Motor neuron (in vitro differentiated cells): Measurements from ENCODE around the gene VPS50. TPM values are rescaled to one million over a fixed set of nuclear protein-coding genes. Genes with fewer than 3 reads are reported as not detected.
"Not testable (repeated sequence)": the region's sequence is repeated elsewhere in the genome, so short reads cannot be mapped to it uniquely, and the experiment has no call there.

Experiments used
- ATAC-seq, 8 experiments: fragments of 200-7000 bp; cut with Tn5 transposase; replicated peaks in 6 of 8; 2 replicates each; pipeline ENCODE4 v1.8.0; 2021; ENCODE audit warnings: mild to moderate bottlenecking in 8 of 8, moderate library complexity in 8 of 8
- H3K27ac ChIP-seq, 2 donors: fragments of 250-450 bp; sonication (Bioruptor Pico); 2 replicates each; pipeline ENCODE4 v1.9.0; 2021; ENCODE audit warnings: antibody characterized with exemption in 2 of 2, mild to moderate bottlenecking in 2 of 2, moderate library complexity in 1 of 2
- H3K4me1 ChIP-seq, 2 donors: fragments of 250-450 bp; sonication (Bioruptor Pico); replicated peaks in 1 of 2; 2 replicates each; pipeline ENCODE4 v1.6.1; 2021; ENCODE audit warnings: antibody characterized with exemption in 2 of 2, mild to moderate bottlenecking in 2 of 2, moderate library complexity in 1 of 2
- H3K4me3 ChIP-seq, 5 donors: fragments of 250-450 bp; sonication (Bioruptor Pico); 2 replicates each; pipeline ENCODE4 v1.9.0; 2021; ENCODE audit warnings: antibody characterized with exemption in 5 of 5, mild to moderate bottlenecking in 5 of 5, moderate library complexity in 4 of 5
- WGBS, 10 experiments: fragments of 450-650 bp; shearing (Covaris generic); methylation state at CpG; one replicate each; pipeline ENCODE4 v1.0.0; 2022; 5-methylcytosine and 5-hydroxymethylcytosine counted together
- in situ Hi-C, 9 experiments: fragments of 400-800 bp; cut with MboI; loops; one replicate each; pipeline ENCODE4 v1.15.0; 2021; ENCODE audit warnings: low sequenced_read_pairs in 9 of 9, low pct_unique_long_range_greater_than_20kb in 2 of 9; ENCODE audit not compliant: unreplicated experiment in 9 of 9
- total RNA-seq, 8 experiments: library from RNA; unstranded; fragments of 300-600 nt; gene quantifications; 2 replicates each; pipeline versions ENCODE4 v1.2.3 to v1.2.4, GENCODE V29; 2022

VPS50 gene
- total RNA-seq, 8 experiments from 2014 or later: 17.5 to 28.7 (median 21.3) TPM

DNA sequence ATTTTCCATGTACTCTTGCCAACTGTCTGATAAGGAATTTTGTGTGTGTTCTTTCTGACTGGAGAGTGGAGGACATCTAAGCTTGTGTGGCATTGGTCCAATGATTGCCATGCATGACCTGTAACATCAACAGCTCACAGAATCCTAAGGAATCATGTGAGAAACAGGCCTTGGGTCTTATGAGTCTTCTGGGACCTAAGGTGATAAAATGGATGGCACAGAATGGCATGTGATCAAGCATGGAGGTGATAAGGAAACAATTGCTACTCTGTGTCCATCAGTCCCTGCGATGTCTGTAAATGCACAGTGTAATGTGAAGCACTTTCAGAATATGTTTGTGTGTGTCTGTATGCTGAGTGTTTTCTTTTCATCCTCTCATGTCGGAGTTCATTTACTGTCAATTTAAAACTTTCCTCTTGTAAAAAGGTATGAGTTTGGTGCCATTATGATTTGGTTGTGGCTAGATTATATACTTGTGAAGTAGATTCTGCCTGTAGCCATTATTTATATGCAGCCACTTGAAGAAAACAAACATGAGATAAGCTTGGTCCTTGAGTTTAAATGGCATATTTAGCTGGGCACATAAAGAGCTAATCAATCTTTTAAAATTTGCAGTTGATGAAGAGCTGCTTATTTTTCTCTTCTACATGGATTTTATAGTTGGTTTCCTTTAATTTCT is 127.5 kb downstream of the VPS50 start:
- H3K27ac ChIP-seq: no peak overlapping the region
- H3K4me1 ChIP-seq: peaks cover 0 to under 1% of the 10 kb centered on the region in 2 donors
- in situ Hi-C loops: no loop called here
- no peak overlapping the region for H3K4me3 ChIP-seq
- WGBS, 10 experiments: 83 to 100% (median 100%) methylated on average over 1 to 2 of the region's 2 CpGs; no CpG with 5 or more reads in 3 of the 10 experiments
- ATAC-seq: no peak

DNA sequence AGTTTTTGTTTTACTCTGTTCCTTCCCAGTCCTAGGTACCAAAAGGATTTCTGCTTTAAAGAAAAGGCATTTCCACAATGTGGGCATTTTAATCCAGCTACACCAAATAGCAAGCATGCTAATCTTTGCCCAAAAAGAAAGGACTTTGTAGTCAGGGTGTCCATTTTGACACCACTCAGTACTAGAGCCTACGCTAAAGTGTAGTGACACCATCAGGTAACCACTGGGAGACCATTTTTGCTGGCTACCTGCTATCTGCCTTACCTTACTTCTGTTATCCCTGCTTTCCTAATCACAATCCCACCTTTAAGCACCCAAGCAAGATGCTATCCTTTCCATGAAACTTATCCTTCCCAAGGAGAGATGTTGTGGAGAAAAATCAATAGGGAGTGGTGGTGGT is 129.7 kb downstream of the VPS50 start:
- WGBS, 10 experiments: 86 to 100% (median 100%) methylated on average over 1 of the region's 1 CpG; no CpG with 5 or more reads in 5 of the 10 experiments
- Histone ChIP-seq H3K27ac (no peak overlapping the region), H3K4me1 (peaks cover 0 to 3% of the 10 kb centered on the region in 2 donors), H3K4me3 (no peak overlapping the region)
- in situ Hi-C loops: no loop called here
- ATAC-seq: no peak

DNA sequence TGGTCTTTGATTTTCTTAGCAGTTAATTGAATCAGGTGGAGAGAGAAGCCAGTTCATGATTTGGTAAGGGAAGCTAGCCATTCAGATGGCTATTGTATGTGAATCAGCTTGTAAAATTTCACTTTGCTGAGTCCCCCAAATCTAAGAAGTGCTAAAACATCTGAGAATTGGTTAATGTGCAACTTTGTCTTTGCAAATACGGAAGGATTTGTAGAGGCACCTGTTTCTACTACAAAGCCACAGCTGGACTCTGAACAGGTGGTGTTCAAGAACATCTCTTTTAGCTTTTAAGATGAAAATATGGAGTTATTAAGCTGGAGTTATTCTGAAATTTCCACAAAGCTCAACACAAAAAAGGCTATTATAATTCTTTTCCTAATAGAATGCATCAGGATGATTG is 132.6 kb downstream of the VPS50 start:
- 40 to 86% (median 67%) methylated on average over 1 of the region's 1 CpG; no CpG with 5 or more reads in 3 of the 10 experiments for WGBS, 10 experiments
- Histone ChIP-seq H3K4me3 (no peak overlapping the region), H3K4me1 (peaks cover 0 to 3% of the 10 kb centered on the region in 2 donors), H3K27ac (no peak overlapping the region)
- ATAC-seq: no peak
- in situ Hi-C loops: no loop called here

DNA sequence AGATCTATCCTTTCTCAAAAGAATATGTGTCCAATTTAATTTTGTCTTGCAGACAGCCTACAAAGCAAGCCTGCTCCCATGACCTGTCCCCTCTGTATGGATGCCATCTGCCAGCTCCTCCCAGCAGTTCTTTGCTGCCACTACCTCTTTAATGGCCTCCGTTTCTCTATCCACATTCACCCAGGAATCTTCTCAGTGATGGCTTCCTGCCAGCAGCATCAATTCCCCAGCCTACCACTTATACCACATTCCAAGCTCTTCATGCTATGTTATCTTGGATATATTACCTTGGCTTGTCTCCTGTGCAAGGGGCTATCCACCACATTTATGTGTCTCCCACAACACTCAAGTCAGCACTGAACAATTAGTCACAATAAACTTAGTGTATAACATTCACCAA is 133.2 kb downstream of the VPS50 start:
- Histone ChIP-seq H3K27ac (no peak overlapping the region), H3K4me3 (no peak overlapping the region), H3K4me1 (peaks cover 0 to 3% of the 10 kb centered on the region in 2 donors)
- in situ Hi-C loops: no loop called here
- WGBS, 10 experiments: 0 to 80% (median 60%) methylated on average over 1 of the region's 1 CpG; no CpG with 5 or more reads in 5 of the 10 experiments
- no peak for ATAC-seq

DNA sequence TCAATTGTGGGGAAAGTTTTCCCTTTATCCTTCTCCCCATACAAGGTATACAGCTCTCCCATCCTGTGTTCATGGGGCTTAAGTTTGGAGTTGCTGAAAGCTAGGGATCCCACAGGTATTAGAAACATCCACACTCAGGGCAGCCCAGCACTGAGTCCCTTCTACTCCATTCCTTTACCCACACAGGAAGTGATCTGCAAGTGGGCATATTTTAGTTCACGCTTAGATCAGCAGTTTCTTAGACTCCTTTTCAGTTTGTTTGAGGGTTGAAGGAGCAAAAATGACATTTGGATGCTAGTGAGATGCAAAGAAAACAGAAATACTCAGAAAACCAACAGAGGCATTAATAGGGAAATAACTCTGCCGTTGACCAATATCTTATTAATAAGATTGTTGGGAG is 134.7 kb downstream of the VPS50 start:
- in situ Hi-C loops: no loop called here
- 45 to 100% (median 80%) methylated on average over 1 to 2 of the region's 2 CpGs; no CpG with 5 or more reads in 2 of the 10 experiments for WGBS, 10 experiments

DNA sequence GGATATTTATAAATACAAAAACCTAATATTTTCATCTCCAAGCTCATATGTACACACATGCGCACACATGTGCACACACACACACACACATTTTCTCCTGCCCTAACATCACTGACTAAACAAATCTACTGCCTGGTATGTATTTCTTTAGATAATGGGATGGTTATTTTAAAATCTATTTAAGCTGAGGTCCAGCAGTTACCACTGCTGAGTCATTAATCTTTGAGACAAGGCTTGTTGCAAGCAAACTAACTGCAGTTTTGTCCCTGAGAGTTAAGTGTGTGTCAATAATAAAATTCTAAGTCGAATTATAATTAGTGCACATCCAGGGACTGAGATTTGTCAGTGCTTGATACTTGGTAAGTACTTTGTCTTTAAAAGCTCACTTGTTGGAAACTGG is 135.1 kb downstream of the VPS50 start:
- Histone ChIP-seq H3K4me3 (no peak overlapping the region), H3K27ac (no peak overlapping the region), H3K4me1 (peaks cover 0 to 3% of the 10 kb centered on the region in 2 donors)
- ATAC-seq: peak in 1 of 8 experiments; percentile 68
- in situ Hi-C loops: no loop called here
- WGBS, 10 experiments: 50 to 100% (median 66%) methylated on average over 1 to 2 of the region's 2 CpGs; no CpG with 5 or more reads in 4 of the 10 experiments

More for the DNA sequence above, 134.7 kb downstream of the VPS50 start:
- ATAC-seq: no peak
- Histone ChIP-seq H3K27ac (no peak overlapping the region), H3K4me1 (peaks cover 0 to 3% of the 10 kb centered on the region in 2 donors), H3K4me3 (no peak overlapping the region)

DNA sequence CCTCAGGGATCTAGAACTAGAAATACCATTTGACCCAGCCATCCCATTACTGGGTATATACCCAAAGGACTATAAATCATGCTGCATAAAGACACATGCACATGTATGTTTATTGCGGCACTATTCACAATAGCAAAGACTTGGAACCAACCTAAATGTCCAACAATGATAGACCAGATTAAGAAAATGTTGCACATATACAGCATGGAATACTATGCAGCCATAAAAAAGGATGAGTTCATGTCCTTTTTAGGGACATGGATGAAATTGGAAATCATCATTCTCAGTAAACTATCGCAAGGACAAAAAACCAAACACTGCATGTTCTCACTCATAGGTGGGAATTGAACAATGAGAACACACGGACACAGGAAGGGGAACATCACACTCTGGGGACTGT is 138.8 kb downstream of the VPS50 start:
- WGBS, 10 experiments: 33 to 86% (median 66%) methylated on average over 1 to 2 of the region's 3 CpGs; no CpG with 5 or more reads in 7 of the 10 experiments
- in situ Hi-C loops, H3K4me3 ChIP-seq, ATAC-seq, H3K4me1 ChIP-seq, H3K27ac ChIP-seq: not testable (repeated sequence)

DNA sequence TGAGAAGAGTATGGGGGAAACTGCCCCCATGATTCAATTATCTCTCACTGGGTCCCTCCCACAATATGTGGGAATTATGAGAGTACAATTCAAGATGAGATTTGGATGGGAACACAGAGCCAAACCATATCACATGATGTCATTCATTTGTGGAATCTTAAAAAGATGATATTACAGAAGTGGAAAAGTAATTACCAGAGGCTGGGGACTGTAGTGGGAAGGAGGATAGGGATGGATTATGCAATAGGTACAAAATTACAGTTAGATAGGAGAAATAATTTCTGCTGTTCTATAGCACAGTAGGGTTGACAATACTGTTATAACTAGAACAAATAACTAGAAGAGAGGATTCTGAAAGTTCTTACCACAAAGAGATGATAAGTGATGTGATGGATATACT is 141.4 kb downstream of the VPS50 start:
- H3K4me1 ChIP-seq: no peaks in the 10 kb centered on the region
- no peak for ATAC-seq
- H3K4me3 ChIP-seq: no peak overlapping the region
- H3K27ac ChIP-seq: no peak overlapping the region
- in situ Hi-C loops: no loop called here

DNA sequence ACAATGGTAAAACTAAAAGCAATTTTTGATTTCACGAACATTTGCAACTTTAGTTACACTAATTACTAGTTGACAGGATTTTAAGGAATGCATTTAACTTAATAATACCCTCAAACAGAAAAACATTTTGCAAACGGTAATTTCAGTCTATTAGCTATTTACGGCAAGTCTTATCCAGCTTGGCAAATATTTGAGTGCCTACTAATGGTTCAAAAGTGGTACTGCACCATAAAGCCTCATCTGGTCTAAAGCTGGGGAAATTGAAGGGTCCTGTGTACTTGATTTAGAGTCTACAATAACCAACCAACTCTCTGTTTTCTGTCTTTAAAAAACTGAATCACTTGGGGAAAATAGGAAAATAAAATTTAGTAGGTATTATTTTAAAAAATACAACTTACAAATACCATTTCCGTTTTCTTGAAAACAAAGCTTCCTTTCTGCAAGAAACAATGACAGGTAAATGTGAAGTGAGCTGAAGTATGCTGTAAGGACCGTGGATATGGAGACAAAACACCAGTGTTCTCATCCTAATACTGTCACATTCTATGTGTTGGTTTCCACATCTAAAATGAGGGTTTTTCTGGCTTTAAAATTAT is 142.3 kb downstream of the VPS50 start:
- ATAC-seq: peak in 3 of 8 experiments; percentile 37 to 58 (median 51)
- Histone ChIP-seq H3K27ac (no peak overlapping the region), H3K4me3 (no peak overlapping the region), H3K4me1 (no peaks in the 10 kb centered on the region)
- WGBS, 10 experiments: 7 to 83% (median 40%) methylated on average over 1 to 5 of the region's 5 CpGs
- in situ Hi-C loops: no loop called here

DNA sequence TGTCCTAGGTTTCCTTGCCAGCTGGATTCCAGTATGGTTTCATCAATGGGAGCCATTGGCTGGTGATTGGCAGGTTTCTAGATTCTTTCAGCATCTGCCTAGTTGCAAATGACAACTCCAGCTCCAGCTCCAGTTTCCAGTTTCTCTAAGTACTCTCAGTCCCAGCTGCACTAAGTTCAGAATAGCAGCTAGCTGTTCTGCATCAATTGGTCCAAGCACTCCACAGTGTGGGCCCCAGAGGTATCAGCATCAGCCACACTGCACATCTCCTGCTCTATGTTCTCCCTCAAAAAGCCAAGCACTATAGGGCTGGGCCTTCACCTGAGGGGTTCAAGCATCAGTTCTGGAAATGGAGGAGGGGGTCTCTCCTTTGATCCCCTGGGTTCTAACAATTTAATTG is 143.4 kb downstream of the VPS50 start:
- no peak overlapping the region for H3K4me3 ChIP-seq
- no peak overlapping the region for H3K27ac ChIP-seq
- ATAC-seq: no peak
- in situ Hi-C loops: no loop called here
- H3K4me1 ChIP-seq: no peaks in the 10 kb centered on the region

DNA sequence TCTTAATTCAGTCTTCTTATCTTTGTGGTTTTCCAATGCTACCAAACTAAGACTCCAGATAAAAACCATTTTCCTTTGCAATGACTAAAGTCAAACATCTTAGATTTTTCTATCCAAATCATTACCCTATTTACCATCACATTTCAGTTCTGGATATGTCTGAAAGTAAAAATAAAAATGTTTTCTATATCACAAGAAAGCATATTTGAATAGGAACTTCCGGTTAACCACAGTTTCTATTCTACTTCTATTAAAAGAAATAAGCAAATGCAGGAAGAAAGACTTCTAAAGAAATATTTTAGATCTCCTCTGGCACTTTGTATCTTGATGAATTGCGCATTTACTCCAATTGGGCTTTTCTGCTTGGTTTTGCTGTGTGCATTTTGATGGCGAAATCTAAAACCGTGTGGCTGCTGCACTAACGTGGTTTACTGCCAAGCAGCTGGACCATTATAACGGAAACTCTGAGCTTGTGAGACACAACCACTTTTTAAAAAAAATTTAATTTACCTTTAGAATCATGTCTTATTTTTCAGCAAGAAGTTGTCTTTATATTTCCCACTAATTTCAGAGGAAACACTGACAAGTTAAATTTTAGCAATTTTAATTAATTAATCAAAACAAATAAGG is 146.1 kb downstream of the VPS50 start:
- in situ Hi-C loops: no loop called here
- H3K4me3 ChIP-seq: no peak overlapping the region

DNA sequence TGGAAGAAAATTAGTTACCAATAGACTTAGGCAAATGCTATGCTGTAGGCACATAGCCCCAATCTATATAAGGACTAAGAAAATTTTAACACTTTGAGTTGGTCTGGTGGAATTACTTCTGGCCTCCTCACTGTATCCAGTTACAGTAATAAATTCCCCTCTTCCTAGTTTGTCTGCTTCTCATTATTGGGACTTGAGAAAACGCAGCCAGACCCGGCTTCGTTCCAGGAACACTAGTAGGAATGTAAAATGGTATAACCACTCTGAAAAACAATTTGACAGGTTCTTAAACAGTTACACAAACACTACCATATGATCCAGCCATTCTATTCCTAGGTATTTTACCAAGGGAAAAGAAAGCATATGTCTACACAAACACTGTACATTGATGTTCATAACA is 150.2 kb downstream of the VPS50 start:
- in situ Hi-C loops: no loop called here
- Histone ChIP-seq H3K4me3 (no peak overlapping the region), H3K27ac (no peak overlapping the region), H3K4me1 (no peaks in the 10 kb centered on the region)
- WGBS, 10 experiments: 0 to 100% (median 90%) methylated on average over 1 to 3 of the region's 3 CpGs; no CpG with 5 or more reads in 2 of the 10 experiments
- no peak for ATAC-seq

More for the DNA sequence above, 146.1 kb downstream of the VPS50 start:
- WGBS, 10 experiments: 10 to 100% (median 62%) methylated on average over 1 to 6 of the region's 6 CpGs
- H3K27ac ChIP-seq: no peak overlapping the region
- no peaks in the 10 kb centered on the region for H3K4me1 ChIP-seq
- peak in 1 of 8 experiments; percentile 47 for ATAC-seq

DNA sequence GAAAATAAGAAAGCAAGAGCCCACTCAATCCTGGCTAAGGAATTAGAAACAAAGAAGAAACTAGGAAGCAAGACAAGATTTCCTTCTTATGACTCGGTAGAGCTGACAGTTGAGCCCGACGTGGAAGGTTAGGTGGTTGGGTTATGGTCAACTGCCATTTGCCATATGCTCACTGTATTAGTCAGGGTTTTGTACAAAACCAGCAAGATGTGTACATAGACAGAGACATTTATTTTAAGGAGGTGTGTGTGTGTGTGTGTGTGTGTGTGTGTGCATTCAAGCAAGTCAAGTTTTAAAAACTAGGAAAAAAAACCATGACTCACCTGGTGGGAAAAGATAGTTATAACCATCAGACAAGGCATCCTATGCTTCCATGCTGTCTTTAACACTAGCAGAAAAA is 158.5 kb downstream of the VPS50 start:
- no peak overlapping the region for H3K27ac ChIP-seq

More for the DNA sequence above, 158.5 kb downstream of the VPS50 start:
- H3K4me3 ChIP-seq: no peak overlapping the region
- in situ Hi-C loops: no loop called here
- no peak for ATAC-seq
- no peaks in the 10 kb centered on the region for H3K4me1 ChIP-seq
- WGBS, 10 experiments: 58 to 100% (median 97%) methylated on average over 1 to 3 of the region's 3 CpGs; no CpG with 5 or more reads in 4 of the 10 experiments
